SK-N-SH (cell line): ENCODE data around the gene ASAP2. TPM values are rescaled to one million over a fixed set of nuclear protein-coding genes. Genes with fewer than 3 reads are reported as not detected.
A peak's percentile ranks its signal among the peaks of the same experiment; 100 is the strongest.

Experiments
- CTCF ChIA-PET: fragments of 300-600, 350-600 bp; formaldehyde crosslinking; extraction: SDS; loops from one replicate; lab custom pipeline; 2021; lab: Yijun Ruan, JAX
- POLR2A ChIA-PET: fragments of 350-600 bp; sonication (Branson Sonifier 250); formaldehyde crosslinking; extraction: SDS; loops from one replicate; lab custom pipeline; 2020; ENCODE audit warnings: antibody characterized with exemption, inconsistent platforms; lab: Yijun Ruan, JAX
- DNase-seq: peaks from one replicate; pipeline ENCODE4 v3.0.0; 2012
- H2AFZ ChIP-seq: fragments of 200-600 bp; sonication (generic); 2 replicates; pipeline ENCODE4 v1.8.1; 2016; ENCODE audit warnings: antibody characterized with exemption, mild to moderate bottlenecking, low read depth
- H3F3A ChIP-seq: fragments of 200-600 bp; sonication (generic); replicated peaks from 2 replicates; pipeline ENCODE3; 2016; ENCODE audit warnings: antibody characterized with exemption, mild to moderate bottlenecking; ENCODE audit not compliant: insufficient read depth
- H3K27ac ChIP-seq, 2 experiments: fragments of 200-500 bp in 1 of 2; fragments of 200-600 bp in 1 of 2; sonication (Bioruptor generic) in 1 of 2; sonication (generic), shearing (Covaris generic) in 1 of 2; 2 replicates each; pipeline versions ENCODE4 v1.5.1 to v1.6.1; 2014 to 2016; ENCODE audit warnings: low read depth in 2 of 2, inconsistent platforms in 1 of 2, low read length in 1 of 2, mild to moderate bottlenecking in 1 of 2, mixed read lengths in 1 of 2
- H3K27me3 ChIP-seq: fragments of 200-600 bp; sonication (generic), shearing (Covaris generic); 2 replicates; pipeline ENCODE4 v1.6.1; 2016; ENCODE audit warnings: mixed run types; ENCODE audit not compliant: insufficient read depth
- H3K36me3 ChIP-seq, 2 experiments: fragments of 200-500 bp in 1 of 2; fragments of 200-600 bp in 1 of 2; sonication (Bioruptor generic) in 1 of 2; sonication (generic) in 1 of 2; replicated peaks in 1 of 2; 2 replicates each; pipeline versions ENCODE3 to v1.5.1; 2014 to 2016; ENCODE audit warnings: low read length in 1 of 2, mild to moderate bottlenecking in 1 of 2; ENCODE audit not compliant: insufficient read depth in 2 of 2, control insufficient read depth in 1 of 2
- H3K4me1 ChIP-seq, 2 experiments: fragments of 200-500 bp in 1 of 2; fragments of 200-600 bp in 1 of 2; sonication (Bioruptor generic) in 1 of 2; sonication (generic), shearing (Covaris generic) in 1 of 2; 2 replicates each; pipeline versions ENCODE4 v1.5.1 to v1.6.1; 2014 to 2016; ENCODE audit warnings: low read depth in 1 of 2, low read length in 1 of 2, mixed run types in 1 of 2; ENCODE audit not compliant: insufficient read depth in 2 of 2, control insufficient read depth in 1 of 2
- H3K4me2 ChIP-seq: fragments of 200-600 bp; sonication (generic), shearing (Covaris generic); 2 replicates; pipeline ENCODE4 v1.6.1; 2017; ENCODE audit warnings: mixed run types
- H3K4me3 ChIP-seq, 2 experiments: fragments of 200-500 bp in 1 of 2; fragments of 200-600 bp in 1 of 2; sonication (Bioruptor generic) in 1 of 2; sonication (generic), shearing (Covaris generic) in 1 of 2; 2 replicates each; pipeline versions ENCODE4 v1.5.1 to v1.8.1; 2014 to 2016; ENCODE audit warnings: low read depth in 2 of 2, inconsistent platforms in 1 of 2, low read length in 1 of 2, mild to moderate bottlenecking in 1 of 2, mixed read lengths in 1 of 2, moderate library complexity in 1 of 2
- H3K79me2 ChIP-seq: fragments of 200-600 bp; sonication (generic); 2 replicates; pipeline ENCODE4 v1.8.1; 2017; ENCODE audit warnings: mild to moderate bottlenecking; ENCODE audit not compliant: insufficient read depth
- H3K9ac ChIP-seq: fragments of 200-600 bp; sonication (generic); 2 replicates; pipeline ENCODE4 v1.6.1; 2017; ENCODE audit warnings: mixed run types
- H3K9me2 ChIP-seq: fragments of 200-600 bp; sonication (generic); 2 replicates; pipeline ENCODE4 v1.6.1; 2017; ENCODE audit warnings: mixed run types
- H3K9me3 ChIP-seq: fragments of 200-600 bp; sonication (generic); 2 replicates; pipeline ENCODE4 v1.6.1; 2017; ENCODE audit warnings: mixed run types, mild to moderate bottlenecking, moderate library complexity
- H4K20me1 ChIP-seq: fragments of 200-600 bp; sonication (generic); 2 replicates; pipeline ENCODE4 v1.6.1; 2017; ENCODE audit warnings: mild to moderate bottlenecking, mixed run types; ENCODE audit not compliant: insufficient read depth
- CHD2 ChIP-seq: fragments of 150-350 bp; IDR thresholded peaks from 2 replicates; pipeline ENCODE4 v1.6.1; 2018; ENCODE audit warnings: low read length; ENCODE audit not compliant: partially characterized antibody
- ELF1 ChIP-seq: IDR thresholded peaks from 2 replicates; pipeline ENCODE4 v1.4.0; 2012
- EP300 ChIP-seq, 2 experiments: IDR thresholded peaks; 2 replicates each; pipeline versions ENCODE4 v1.4.0 to v1.6.1; 2012; ENCODE audit warnings: borderline replicate concordance in 1 of 2, low read depth in 1 of 2, low read length in 1 of 2
- FOSL2 ChIP-seq: IDR thresholded peaks from 2 replicates; pipeline ENCODE4 v1.4.0; 2012; ENCODE audit warnings: low read depth, mild to moderate bottlenecking, moderate library complexity, borderline replicate concordance
- FOXM1 ChIP-seq: IDR thresholded peaks from 2 replicates; pipeline ENCODE4 v1.4.0; 2012; ENCODE audit warnings: low read depth, mild to moderate bottlenecking
- GABPA ChIP-seq: IDR thresholded peaks from 2 replicates; pipeline ENCODE4 v1.4.0; 2012; ENCODE audit warnings: low read depth, mild to moderate bottlenecking
- JUND ChIP-seq: IDR thresholded peaks from 2 replicates; pipeline ENCODE4 v1.4.0; 2012
- MEF2A ChIP-seq: IDR thresholded peaks from 2 replicates; pipeline ENCODE4 v1.4.0; 2012; ENCODE audit warnings: low read depth, borderline replicate concordance
- MXI1 ChIP-seq: IDR thresholded peaks from 2 replicates; pipeline ENCODE4 v1.6.1; 2012; ENCODE audit warnings: mild to moderate bottlenecking, low read depth, low read length, improper control_type of control experiment
- NFIC ChIP-seq: IDR thresholded peaks from 2 replicates; pipeline ENCODE4 v1.4.0; 2012; ENCODE audit warnings: borderline replicate concordance
- PBX3 ChIP-seq: IDR thresholded peaks from 2 replicates; pipeline ENCODE4; 2012
- POLR2AphosphoS5 ChIP-seq: IDR thresholded peaks from 2 replicates; pipeline ENCODE4 v1.6.1; 2012; ENCODE audit warnings: low read depth, low read length
- RCOR1 ChIP-seq: fragments of 150-350 bp; IDR thresholded peaks from 2 replicates; pipeline ENCODE4 v1.6.1; 2017; ENCODE audit warnings: antibody characterized with exemption, low read length
- RXRA ChIP-seq: IDR thresholded peaks from 2 replicates; pipeline ENCODE4 v1.4.0; 2012; ENCODE audit warnings: low read depth, mild to moderate bottlenecking, borderline replicate concordance
- TAF1 ChIP-seq: IDR thresholded peaks from 2 replicates; pipeline ENCODE4 v1.6.1; 2012; ENCODE audit warnings: low read depth, mild to moderate bottlenecking, low read length, moderate library complexity, borderline replicate concordance
- TCF12 ChIP-seq: IDR thresholded peaks from 2 replicates; pipeline ENCODE4 v1.4.0; 2012
- TEAD4 ChIP-seq: IDR thresholded peaks from 2 replicates; pipeline ENCODE4 v1.4.0; 2012; ENCODE audit warnings: mild to moderate bottlenecking, borderline replicate concordance; ENCODE audit not compliant: insufficient read depth
- USF2 ChIP-seq: fragments of 150-350 bp; IDR thresholded peaks from 2 replicates; pipeline ENCODE4 v1.6.1; 2017; ENCODE audit warnings: antibody characterized with exemption, low read length, low read depth, borderline replicate concordance
- YY1 ChIP-seq: IDR thresholded peaks from 2 replicates; pipeline ENCODE4 v1.4.0; 2012; ENCODE audit warnings: low read depth, mild to moderate bottlenecking
- ZBTB33 ChIP-seq: IDR thresholded peaks from 2 replicates; pipeline ENCODE4 v1.4.0; 2012; ENCODE audit warnings: low read depth, borderline replicate concordance
- WGBS: methylation state at CpG from one replicate; pipeline ENCODE4 v1.1.6; 2017; ENCODE audit warnings: low lambda C conversion rate; 5-methylcytosine and 5-hydroxymethylcytosine counted together
- polyA plus RNA-seq, 3 experiments: library from polyadenylated mRNA; depleted of rRNA; stranded (reverse); fragments of >200 nt; gene quantifications; 2 replicates each; pipeline ENCODE4 v1.2.3, GENCODE V29; 2012
- TF ChIP-seq, protein P1 (sequence below): IDR thresholded peaks from 2 replicates; pipeline ENCODE4 v1.6.1; 2012; ENCODE audit warnings: mild to moderate bottlenecking, low read depth, low read length, moderate library complexity
- TF ChIP-seq, protein P2 (sequence below): IDR thresholded peaks from 2 replicates; pipeline ENCODE4 v1.4.0; 2012; ENCODE audit warnings: low read depth, borderline replicate concordance
- TF ChIP-seq, protein P3 (sequence below): IDR thresholded peaks from 2 replicates; pipeline ENCODE4 v1.4.0; 2012; ENCODE audit warnings: low read depth

ASAP2 gene
- polyA plus RNA-seq, 1 of the 3 experiments (the other 2 are of a cell fraction): 37.9 TPM

DNA sequence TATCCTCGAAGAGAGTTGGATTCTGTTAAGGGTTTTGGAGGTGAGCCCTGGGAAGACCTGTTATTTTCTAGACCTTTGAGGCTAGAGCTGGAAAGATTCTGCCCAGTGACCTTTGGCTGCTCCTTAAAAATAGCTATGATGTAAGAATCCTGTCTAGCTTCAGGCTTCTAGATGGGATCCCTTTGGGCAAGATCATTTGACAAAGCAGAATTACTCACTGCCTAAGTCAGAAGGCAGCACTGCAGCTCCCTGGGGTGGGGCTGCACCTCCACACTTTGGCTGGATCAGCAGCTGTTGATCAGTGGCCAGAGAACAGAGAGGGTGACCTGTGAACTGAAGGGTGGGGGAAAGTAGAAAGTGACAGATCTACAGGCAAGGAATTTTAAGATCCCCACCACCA, 103.8 kb downstream of the ASAP2 start:
- peak overlapping the region; percentile 71 for H3K9ac ChIP-seq
- peaks cover 36% of the 10 kb centered on the region for H3F3A ChIP-seq
- TF ChIP-seq TAF1: no peak
- TF ChIP-seq, protein P1, sequence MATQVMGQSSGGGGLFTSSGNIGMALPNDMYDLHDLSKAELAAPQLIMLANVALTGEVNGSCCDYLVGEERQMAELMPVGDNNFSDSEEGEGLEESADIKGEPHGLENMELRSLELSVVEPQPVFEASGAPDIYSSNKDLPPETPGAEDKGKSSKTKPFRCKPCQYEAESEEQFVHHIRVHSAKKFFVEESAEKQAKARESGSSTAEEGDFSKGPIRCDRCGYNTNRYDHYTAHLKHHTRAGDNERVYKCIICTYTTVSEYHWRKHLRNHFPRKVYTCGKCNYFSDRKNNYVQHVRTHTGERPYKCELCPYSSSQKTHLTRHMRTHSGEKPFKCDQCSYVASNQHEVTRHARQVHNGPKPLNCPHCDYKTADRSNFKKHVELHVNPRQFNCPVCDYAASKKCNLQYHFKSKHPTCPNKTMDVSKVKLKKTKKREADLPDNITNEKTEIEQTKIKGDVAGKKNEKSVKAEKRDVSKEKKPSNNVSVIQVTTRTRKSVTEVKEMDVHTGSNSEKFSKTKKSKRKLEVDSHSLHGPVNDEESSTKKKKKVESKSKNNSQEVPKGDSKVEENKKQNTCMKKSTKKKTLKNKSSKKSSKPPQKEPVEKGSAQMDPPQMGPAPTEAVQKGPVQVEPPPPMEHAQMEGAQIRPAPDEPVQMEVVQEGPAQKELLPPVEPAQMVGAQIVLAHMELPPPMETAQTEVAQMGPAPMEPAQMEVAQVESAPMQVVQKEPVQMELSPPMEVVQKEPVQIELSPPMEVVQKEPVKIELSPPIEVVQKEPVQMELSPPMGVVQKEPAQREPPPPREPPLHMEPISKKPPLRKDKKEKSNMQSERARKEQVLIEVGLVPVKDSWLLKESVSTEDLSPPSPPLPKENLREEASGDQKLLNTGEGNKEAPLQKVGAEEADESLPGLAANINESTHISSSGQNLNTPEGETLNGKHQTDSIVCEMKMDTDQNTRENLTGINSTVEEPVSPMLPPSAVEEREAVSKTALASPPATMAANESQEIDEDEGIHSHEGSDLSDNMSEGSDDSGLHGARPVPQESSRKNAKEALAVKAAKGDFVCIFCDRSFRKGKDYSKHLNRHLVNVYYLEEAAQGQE: no peak
- peak; percentile 84 for TF ChIP-seq NFIC
- TF ChIP-seq MXI1: no peak
- TF ChIP-seq TCF12: peak; percentile 87
- no peak for TF ChIP-seq YY1
- TF ChIP-seq RCOR1: no peak
- TF ChIP-seq PBX3: peak; percentile 83
- TF ChIP-seq FOXM1: no peak
- TF ChIP-seq TEAD4: 0 out of 2 replicates have a peak, but pooled peaks have one; percentile 23
- TF ChIP-seq ZBTB33: no peak
- no peak for TF ChIP-seq USF2
- no peak for TF ChIP-seq ELF1
- no peak for TF ChIP-seq GABPA
- TF ChIP-seq JUND: peak; percentile 64; the same call in 1 of the 2 replicates
- TF ChIP-seq, protein P2, sequence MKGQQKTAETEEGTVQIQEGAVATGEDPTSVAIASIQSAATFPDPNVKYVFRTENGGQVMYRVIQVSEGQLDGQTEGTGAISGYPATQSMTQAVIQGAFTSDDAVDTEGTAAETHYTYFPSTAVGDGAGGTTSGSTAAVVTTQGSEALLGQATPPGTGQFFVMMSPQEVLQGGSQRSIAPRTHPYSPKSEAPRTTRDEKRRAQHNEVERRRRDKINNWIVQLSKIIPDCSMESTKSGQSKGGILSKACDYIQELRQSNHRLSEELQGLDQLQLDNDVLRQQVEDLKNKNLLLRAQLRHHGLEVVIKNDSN: no peak
- TF ChIP-seq, protein P3, sequence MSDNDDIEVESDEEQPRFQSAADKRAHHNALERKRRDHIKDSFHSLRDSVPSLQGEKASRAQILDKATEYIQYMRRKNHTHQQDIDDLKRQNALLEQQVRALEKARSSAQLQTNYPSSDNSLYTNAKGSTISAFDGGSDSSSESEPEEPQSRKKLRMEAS: no peak; the same call in 1 of the 2 replicates
- no peak for TF ChIP-seq CHD2
- peak; percentile 43; the same call in 1 of the 2 replicates for TF ChIP-seq POLR2AphosphoS5
- peak; percentile 87; the same call in 1 of the 2 replicates for TF ChIP-seq MEF2A
- TF ChIP-seq RXRA: peak; percentile 96
- TF ChIP-seq EP300 (IDR thresholded peaks at IDR 0.05; ENCODE audit: borderline replicate concordance in 1 of 2, low read depth in 1 of 2, low read length in 1 of 2): peak in 1 of 2 experiments; percentile 79; a peak in 1 of 4 replicates
- peak; percentile 57; the same call in 1 of the 2 replicates for TF ChIP-seq FOSL2
- peak overlapping the region in 1 of 2 experiments; percentile 34; a peak in 2 of 4 replicates for H3K4me3 ChIP-seq
- peaks cover 5 to 6% of the 10 kb centered on the region in 2 experiments for H3K36me3 ChIP-seq
- H3K4me2 ChIP-seq: peak overlapping the region; percentile 80
- peaks cover 44 to 66% of the 10 kb centered on the region in 2 experiments for H3K4me1 ChIP-seq
- no peaks in the 10 kb centered on the region for H3K9me2 ChIP-seq
- H2AFZ ChIP-seq: no peak overlapping the region
- CTCF ChIA-PET: interaction anchor here (0.6 to 3.1 kb wide), 9 partner anchors 10 to 104 kb away, joined by 3 to 12 read pairs (median 4); partner anchors contain the start of gene ASAP2
- 32% methylated on average over 1 of the region's 1 CpG for WGBS
- no peaks in the 10 kb centered on the region for H3K27me3 ChIP-seq
- POLR2A ChIA-PET: interaction anchor here (0.5 to 1.2 kb wide), 3 partner anchors 10 to 135 kb away, joined by 3 to 4 read pairs (median 4); no protein-coding TSS in a partner anchor
- DNase-seq: peak; percentile 49
- no peaks in the 10 kb centered on the region; the same call in 1 of the 2 replicates for H4K20me1 ChIP-seq
- H3K9me3 ChIP-seq: no peaks in the 10 kb centered on the region
- H3K27ac ChIP-seq: peak overlapping the region; percentile 91 to 99
- H3K79me2 ChIP-seq: peaks cover 82% of the 10 kb centered on the region
